Panc1 (cell line): Measurements from ENCODE around the gene UACA.

Source experiments
- CTCF ChIP-seq: fragments of 450-650 bp; IDR thresholded peaks from 2 replicates; pipeline ENCODE4 v1.5.1; 2017; ENCODE audit warnings: mild to moderate bottlenecking
- POLR2AphosphoS5 ChIP-seq: IDR thresholded peaks from 2 replicates; pipeline ENCODE4 v1.6.1; 2012; ENCODE audit warnings: mild to moderate bottlenecking, low read depth, low read length, moderate library complexity

DNA sequence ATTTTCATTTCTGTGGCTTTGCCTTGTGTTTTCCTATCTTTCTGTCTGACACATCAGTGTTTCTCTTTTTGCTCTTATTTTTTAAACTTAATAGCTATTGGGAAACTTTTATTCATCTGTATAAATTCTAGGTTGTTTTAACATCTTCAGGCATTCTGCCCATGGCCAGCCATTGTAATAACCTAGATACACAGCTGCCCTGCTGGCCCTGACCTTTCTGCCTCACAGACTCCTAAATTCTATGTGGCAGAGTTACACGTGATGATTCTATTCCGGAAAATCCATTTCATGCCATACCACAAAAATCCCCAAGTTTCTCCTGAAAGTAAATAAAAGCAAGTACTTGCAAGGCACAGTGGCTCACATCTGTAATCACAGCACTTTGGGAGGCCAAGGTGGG is 150.1 kb downstream of the UACA start:
- no peak for TF ChIP-seq CTCF
- TF ChIP-seq POLR2AphosphoS5, result no peak
